Measurements from ENCODE around the gene SYNGAP1. TPM values are rescaled to one million over a fixed set of nuclear protein-coding genes. Genes with fewer than 3 reads are reported as not detected.

SYNGAP1 gene
- total and polyA plus RNA-seq, 2 of the 4 experiments (the other 2 are of a cell fraction), result 1.4 to 17.0 TPM

GRCh38 chr6:33466075-33466735 is 46.3 kb downstream of the SYNGAP1 start:
- CTCF ChIA-PET, result no interaction called here
- no TSS peak for BruUV-seq (replicated peaks)

More at GRCh38 chr6:33466075-33466735, 46.3 kb downstream of the SYNGAP1 start:
- no peak overlapping the region for H4K5ac ChIP-seq (ENCODE audit: low read depth, low read length)
- H4K8ac ChIP-seq (ENCODE audit: low read depth in 2 of 2, low read length in 2 of 2), result no peak overlapping the region
- no peak overlapping the region for H2BK20ac ChIP-seq (ENCODE audit: low read depth, low read length)
- no peak overlapping the region for H2BK120ac ChIP-seq (ENCODE audit: low read depth, low read length)
- intact Hi-C loops (cut with micrococcal nuclease) (no loop called here), dilution Hi-C loops (cut with HindIII; ENCODE audit: low sequenced_read_pairs, unreplicated experiment) (no loop called here), in situ Hi-C loops (cut with MboI; ENCODE audit: low sequenced_read_pairs) (no loop called here)
- no peak overlapping the region for H3K56ac ChIP-seq (ENCODE audit: extremely low read depth, insufficient read depth, low read length)
- H2AK5ac ChIP-seq (ENCODE audit: low read depth, low read length), result no peak overlapping the region
- H3K4me1 ChIP-seq (ENCODE audit: control insufficient read depth, insufficient read depth, low read length), result no peaks in the 10 kb centered on the region
- no peak overlapping the region for H4K91ac ChIP-seq (ENCODE audit: insufficient read depth, low read depth, low read length)
- no peak overlapping the region for H3K18ac ChIP-seq (ENCODE audit: low read depth, low read length)
- H3K27me3 ChIP-seq (ENCODE audit: control insufficient read depth, insufficient read depth, low read length), result peaks cover 16% of the 10 kb centered on the region
- ATAC-seq (ENCODE audit: low read depth) (no peak), DNase-seq (no peak)
- H2BK15ac ChIP-seq (ENCODE audit: low read depth, low read length), result no peak overlapping the region
- no peaks in the 10 kb centered on the region for H3K9me1 ChIP-seq (ENCODE audit: insufficient read depth, low read length)
- no peaks in the 10 kb centered on the region for H3K9me3 ChIP-seq (ENCODE audit: control insufficient read depth, insufficient read depth, low read length)
- H3K27ac ChIP-seq (ENCODE audit: insufficient read depth, low read length), result no peak overlapping the region
- H3K23ac ChIP-seq (ENCODE audit: low read depth, low read length), result no peak overlapping the region
- H3K36me3 ChIP-seq (ENCODE audit: control insufficient read depth, insufficient read depth, low read length), result no peaks in the 10 kb centered on the region
- H3K79me1 ChIP-seq (ENCODE audit: low read depth in 1 of 2, low read length in 2 of 2), result no peaks in the 10 kb centered on the region
- H2AK9ac ChIP-seq (replicated peaks; ENCODE audit: low read depth, low read length, poor library complexity), result no peak overlapping the region
- H3K4ac ChIP-seq (ENCODE audit: low read depth, low read length), result no peak overlapping the region
- no peak overlapping the region for H3K14ac ChIP-seq (replicated peaks; ENCODE audit: low read depth, low read length)
- H3K9ac ChIP-seq (ENCODE audit: low read depth, low read length), result no peak overlapping the region
- POLR2A ChIA-PET (ENCODE audit: unreplicated experiment), result no interaction called here
- no peak overlapping the region for H3K4me3 ChIP-seq (ENCODE audit: insufficient read depth, low read depth, low read length)
- H3K4me2 ChIP-seq (ENCODE audit: low read depth, low read length), result no peak overlapping the region
- TF ChIP-seq MAZ (IDR thresholded peaks at IDR 0.05; ENCODE audit: borderline replicate concordance, low read depth, low read length) (no peak), CHD1 (IDR thresholded peaks at IDR 0.05; ENCODE audit: low read depth, low read length) (no peak), CEBPB (IDR thresholded peaks at IDR 0.05; ENCODE audit: low read depth, low read length) (no peak), CTCF (conservative IDR thresholded peaks at IDR 0.05; ENCODE audit: low read depth, low read length) (no peak), RCOR1 (IDR thresholded peaks at IDR 0.05; ENCODE audit: insufficient replicate concordance, low read length) (no peak), BHLHE40 (IDR thresholded peaks at IDR 0.05; ENCODE audit: low read depth, low read length) (no peak), FOS (IDR thresholded peaks at IDR 0.05; ENCODE audit: low read depth, low read length) (no peak), ELK1 (IDR thresholded peaks at IDR 0.05; ENCODE audit: borderline replicate concordance, low read depth, low read length) (no peak), SMC3 (IDR thresholded peaks at IDR 0.05; ENCODE audit: low read depth, low read length) (no peak), MXI1 (IDR thresholded peaks at IDR 0.05; ENCODE audit: borderline replicate concordance, low read depth, low read length) (no peak), NFE2L2 (IDR thresholded peaks at IDR 0.05; ENCODE audit: low read depth, low read length) (no peak), MAFK (IDR thresholded peaks at IDR 0.05; ENCODE audit: low read depth, low read length) (no peak), POLR2A (IDR thresholded peaks at IDR 0.05; ENCODE audit: low read depth, low read length) (no peak)
- 79% methylated on average over 3 of the region's 4 CpGs; no CpG with 5 or more reads in 1 of the 2 experiments for WGBS, 2 experiments (ENCODE audit: extremely low coverage in 2 of 2, insufficient read length in 1 of 2)
- no peak overlapping the region for H2BK5ac ChIP-seq (ENCODE audit: low read depth, low read length, poor library complexity, severe bottlenecking)
- no peaks in the 10 kb centered on the region for H4K20me1 ChIP-seq (ENCODE audit: insufficient read depth, low read length)
- H2AFZ ChIP-seq (replicated peaks; ENCODE audit: low read length, poor library complexity), result no peak overlapping the region
